GM21360 (cell line): ENCODE measurements around the gene MED9.

Source experiments
- ATAC-seq: cut with Tn5 transposase; IDR thresholded peaks from one replicate; pipeline ENCODE4 v1.9.1; 2021; ENCODE audit warnings: mild to moderate bottlenecking, moderate library complexity; ENCODE audit not compliant: unreplicated experiment

Gene MED9

DNA sequence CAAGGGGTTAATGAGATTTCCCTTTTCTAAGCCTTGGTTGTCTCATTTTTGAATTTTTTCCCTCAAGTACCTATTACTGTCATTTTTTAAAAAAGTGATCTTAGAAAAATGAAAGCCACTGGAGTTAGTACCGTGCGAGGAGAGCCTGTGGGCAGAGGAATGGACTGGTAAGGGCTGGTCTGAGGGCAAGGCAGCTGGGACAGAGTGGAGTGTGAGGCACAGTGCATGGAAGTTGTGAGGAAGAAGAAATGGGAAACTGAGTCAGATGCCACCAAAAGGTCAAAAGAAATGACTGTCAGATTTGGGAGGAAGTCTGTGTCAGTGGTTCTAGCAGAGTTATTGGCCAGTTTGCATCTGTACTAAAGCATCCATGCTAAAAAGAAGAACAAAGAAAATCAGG, 11.2 kb downstream of the MED9 start:
- ATAC-seq = no peak

DNA sequence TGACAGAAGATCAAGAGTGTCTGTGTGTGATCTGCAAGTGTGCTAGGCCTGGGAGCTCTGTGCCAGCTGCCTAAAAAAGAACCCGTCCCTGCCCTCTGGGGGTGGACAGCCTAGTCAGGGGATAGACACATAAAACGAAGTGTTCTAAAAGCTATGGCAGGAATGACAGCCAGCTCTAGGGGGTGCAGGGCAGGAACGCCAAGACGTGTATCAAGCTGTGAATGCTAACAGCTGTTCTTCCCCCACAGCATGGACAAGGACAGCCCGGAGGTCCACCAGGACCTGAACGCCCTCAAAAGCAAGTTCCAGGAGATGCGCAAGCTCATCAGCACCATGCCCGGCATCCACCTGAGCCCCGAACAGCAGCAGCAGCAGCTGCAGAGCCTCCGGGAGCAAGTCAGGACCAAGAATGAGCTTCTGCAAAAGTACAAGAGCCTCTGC, 14.3 kb downstream of the MED9 start:
- ATAC-seq = no peak

DNA sequence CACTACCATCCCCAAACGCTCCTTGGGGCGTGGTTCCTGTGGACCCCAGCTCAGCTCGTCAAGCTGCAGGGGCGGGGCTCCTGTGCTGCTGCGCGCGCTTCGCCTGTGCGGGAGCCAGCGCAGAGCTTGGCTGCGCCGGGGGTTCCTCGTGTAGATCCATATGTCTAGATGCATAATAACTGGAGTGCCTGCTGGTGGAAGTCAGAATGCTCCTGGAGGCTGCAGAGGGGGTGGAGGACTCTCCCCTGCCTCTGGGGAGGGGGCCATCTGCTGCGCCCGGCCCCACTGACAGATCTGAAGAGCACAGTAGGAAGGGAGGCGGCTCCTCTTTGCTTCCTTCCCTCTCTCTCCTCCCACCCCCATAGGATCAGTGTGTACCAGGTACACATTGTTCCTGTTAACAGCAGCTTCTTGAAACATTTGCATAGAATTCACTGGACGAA, 14.8 kb downstream of the MED9 start:
- ATAC-seq = no peak

DNA sequence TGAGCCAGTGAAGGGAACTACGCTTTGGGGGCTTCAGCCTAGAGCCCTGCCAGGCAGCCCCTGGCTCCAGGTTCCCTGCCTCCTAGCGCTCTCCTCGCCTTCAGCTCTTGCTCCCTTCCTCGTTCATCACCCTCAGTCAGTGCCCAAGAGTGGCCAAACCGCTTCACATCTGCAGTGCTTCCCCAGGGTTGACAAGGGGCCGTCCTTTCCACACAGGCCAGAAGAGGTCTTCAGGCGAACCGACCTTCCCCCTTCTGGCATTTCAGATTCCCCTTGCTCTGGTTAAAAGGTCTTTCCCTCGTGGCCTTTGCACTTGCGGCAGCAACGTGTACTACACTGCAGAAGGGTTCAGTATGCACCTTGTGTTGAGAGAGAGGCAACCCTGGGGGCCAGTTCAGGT, 15.3 kb downstream of the MED9 start:
- ATAC-seq = no peak

DNA sequence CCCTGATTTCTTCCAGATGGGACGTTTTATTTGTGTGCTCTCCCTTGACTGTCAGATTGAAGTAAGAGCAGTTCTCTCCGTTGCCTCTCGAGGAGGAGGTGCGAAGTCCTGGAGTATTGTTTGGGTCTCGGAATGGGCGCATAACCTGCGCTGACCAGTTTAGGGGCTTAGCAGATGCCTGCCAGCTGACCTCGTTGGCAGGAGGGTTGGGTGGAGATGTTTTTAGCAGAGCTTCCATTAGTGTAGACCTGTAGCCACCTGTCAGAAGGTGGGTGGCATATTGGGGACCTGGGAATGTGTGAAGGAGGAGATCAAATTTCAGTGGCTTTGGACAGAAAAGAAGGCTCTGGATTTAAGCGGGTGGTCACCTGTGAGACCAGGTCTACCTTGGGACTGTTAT, 15.8 kb downstream of the MED9 start:
- ATAC-seq = no peak

DNA sequence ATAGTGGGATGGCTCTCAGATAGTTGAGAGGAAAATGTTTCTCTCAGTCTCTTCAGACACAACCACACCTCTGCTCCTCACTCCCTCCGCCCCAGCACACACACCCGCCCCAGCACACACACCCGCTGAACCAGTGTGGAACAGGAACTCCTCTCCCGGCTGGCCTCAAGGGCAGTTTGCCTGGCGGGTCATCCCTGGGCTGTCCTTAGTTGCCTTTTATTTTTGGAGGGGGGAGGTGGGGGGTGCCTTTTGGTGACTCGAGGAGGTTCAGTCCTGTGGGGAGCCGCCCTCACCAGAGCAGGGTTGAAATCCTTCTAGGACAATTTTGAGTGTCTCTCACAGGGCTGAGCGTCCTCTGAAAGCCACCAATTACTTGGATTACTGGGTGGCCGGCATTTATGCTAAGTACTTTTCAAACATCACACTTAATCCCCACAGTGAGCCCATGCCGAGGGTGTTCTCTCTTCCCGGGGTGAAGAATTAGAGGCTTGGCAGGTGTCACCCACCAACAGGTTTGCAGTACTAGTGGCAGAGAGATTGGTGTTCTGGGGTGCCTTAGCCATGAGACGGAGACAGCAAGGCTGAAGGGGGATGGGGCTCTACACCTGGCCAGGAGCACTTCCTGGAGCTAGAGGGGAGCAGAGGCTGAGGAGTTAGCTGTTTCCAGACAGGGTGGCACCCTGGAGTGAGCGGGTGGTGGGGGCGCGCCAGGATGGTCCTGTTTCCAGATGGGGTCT, 16.6 kb downstream of the MED9 start:
- no peak for ATAC-seq

DNA sequence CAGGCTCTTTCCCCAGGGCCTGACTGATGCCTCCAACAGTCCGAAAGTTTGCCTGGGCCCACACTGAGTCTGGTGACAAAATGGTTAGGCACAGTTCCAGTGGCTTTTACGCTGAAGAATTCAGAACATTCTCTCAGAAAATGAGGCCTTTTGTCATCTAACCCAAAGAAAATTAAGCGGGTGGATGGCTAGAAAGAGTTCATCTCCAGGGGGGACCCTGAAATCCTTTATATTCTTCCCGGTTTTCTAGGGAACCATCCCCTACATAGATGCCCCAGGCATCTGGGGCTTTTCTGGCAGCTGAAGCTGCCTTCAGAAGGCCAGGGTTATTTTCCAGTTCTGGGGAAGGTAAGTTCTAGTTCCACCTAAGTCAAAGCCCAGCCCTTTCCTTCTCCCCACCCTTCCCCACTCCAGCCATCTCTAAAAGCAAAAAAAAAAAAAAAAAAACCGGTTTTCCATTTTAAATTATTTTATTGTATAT, 17.2 kb downstream of the MED9 start:
- ATAC-seq = no peak

DNA sequence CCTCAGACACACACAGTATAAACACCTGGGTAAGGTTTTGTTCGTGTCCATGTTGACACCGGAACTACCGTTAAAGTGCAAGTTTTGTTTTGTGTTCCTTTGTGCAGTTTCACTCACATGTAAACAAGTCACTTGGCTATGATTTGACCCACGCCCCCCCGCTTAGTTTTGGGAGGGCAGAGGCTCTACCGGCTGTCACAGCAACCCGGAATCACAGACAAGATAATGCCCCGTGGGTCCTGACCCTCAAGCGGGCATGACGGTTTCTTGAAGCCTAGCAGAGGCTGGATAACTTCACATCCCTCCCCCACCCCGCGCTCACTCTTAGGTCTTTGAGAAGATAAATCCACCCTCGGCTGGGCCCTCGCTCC, 17.7 kb downstream of the MED9 start:
- ATAC-seq = no peak

DNA sequence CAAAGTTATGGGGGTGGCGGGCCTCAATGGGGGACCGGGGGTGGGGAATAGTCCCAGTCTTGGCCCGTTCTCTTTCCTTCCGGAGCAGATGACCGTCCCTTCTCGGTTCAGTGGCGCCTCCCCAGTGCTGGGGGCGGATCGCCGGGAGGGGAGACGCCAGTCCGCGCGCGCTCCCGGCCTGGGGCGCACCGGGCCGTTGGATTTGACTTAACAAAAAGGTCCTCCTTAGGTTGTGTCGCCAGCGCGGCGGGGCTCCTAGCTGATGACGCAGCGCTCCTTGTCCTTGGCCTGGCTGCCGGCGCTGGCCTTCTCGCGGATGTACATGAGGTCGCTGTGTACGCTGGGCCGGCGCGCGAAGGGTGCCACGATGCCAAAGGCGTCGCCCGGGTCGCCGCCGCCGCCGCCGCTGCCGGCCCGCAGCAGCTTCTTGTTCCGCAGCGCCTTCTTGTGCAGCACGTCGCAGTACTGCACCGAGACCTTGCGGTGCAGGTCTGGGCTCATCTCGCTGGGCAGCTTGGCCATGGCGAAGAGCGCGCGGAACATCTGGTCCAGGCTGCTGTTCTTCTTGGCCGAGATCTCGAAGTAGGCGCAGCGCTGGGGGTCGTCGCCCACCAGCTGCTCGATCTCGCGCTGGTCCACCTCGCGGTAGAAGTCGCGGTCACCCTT, 18.2 kb downstream of the MED9 start:
- ATAC-seq = no peak

DNA sequence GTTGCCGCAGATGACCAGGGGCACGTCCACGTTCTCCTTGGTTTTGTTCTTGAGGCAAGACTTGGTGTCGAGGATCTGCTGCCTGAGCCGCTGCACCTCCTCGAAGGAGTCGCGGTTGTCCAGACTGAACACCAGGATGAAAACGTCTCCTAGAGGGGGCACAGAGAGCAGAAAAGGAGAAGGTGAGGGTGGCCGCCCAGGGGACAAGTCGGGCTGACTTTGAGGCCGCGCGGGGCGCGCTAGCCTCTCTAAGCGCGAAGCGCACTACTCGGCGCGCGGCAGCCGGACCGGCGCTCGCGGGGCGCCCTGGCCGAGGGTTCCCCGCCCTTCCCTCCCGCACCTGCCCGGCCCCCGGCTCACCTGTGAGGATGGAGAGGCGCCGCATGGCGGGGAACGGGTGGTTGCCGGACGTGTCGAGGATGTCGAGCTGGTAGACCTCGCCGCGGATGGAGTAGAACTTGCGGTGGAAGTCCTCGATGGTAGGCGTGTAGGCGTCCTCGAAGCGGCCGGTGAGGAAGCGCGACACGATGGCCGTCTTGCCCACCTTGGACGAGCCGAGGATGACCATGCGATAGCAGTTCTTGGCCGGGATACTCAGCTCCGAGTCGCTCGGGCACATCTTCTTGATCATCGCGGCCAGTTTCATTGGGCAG, 18.9 kb downstream of the MED9 start:
- ATAC-seq = no peak

DNA sequence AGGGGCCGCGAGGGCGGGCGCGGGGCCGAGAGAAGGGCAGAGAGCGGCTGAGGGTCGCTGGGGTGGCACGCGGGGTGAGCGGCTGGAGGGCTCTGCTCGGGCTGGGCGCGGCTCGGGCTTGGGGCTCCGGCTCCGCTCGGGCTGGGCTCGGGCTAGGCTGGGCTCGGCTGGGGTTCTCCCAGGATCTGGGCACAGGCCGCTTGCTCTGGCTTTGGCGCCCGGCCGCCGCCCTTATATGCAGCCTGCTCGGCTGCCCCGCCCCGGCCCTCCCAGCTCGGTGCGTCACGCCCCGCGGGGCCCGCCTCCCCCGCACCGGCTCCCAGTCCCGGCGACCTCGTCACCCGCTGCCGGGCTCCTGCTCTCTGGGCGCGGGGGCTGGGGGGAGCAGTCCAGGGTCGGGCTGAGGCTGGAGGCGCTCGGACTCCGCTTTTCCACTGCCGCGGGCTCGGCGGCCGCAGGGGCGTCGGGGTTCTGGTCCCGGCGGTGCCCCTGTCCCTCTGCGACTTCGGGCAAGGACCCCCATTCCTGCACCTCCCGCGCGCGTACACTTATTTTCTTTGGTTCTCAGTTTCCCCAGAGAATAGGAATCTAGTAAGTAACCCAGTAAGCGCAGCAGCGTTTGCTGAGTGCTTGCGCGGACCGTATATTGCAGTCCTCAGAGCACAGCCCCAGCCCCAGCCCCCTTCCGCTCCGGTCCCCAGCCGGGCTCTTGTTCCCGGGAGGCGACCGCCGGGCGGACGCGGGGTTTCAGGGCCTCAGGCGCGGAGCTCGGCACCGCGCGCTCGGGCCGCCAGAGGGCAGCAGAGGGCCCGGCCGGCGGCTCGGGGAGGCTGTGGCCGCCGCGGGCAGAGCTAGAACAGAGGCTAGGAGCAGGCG, 19.6 kb downstream of the MED9 start, which contains the start of gene RASD1:
RASD1 (minus strand) TSS at position 207 of the 876 bp plus-strand sequence. CDS start 214 bp downstream, outside the sequence.
- ATAC-seq = peak; percentile 58

DNA sequence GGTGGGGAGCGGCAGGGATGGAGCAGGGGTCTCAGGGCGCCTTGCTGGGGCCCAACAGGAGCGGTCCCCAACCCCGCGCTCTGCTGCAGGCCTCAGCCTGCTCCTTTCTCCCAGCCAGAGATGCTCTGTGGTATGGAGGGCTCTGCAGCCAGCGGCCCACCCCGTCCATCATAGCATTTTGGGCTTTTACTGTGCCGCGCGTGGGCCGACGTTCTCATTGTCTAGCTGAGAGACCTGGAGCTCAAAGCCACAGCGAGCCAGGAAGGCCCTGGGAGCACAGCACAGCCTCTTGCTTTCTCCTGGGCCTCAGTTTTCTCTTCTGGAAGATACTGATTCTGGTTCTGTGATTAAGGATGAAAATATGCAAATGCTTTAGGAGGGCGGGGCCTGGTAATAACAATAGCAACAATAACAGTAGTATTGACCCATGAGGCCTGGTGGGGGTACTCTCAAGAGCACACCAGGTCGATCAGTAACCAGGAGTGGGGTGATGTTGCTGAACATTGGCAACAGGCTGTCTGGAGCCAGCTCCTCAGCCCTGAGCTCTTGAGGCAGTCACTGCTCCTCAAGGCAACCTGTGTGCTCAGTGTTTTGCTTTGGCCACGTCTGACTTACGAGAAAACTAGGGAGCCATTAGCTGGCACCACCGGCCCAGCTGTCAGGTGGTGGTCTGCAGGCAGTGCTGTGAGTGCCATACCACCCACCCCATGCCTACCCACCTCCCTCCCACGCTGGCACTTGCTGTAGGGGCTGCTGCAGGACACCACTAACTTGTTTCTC, 20.5 kb downstream of the MED9 start:
- no peak for ATAC-seq

DNA sequence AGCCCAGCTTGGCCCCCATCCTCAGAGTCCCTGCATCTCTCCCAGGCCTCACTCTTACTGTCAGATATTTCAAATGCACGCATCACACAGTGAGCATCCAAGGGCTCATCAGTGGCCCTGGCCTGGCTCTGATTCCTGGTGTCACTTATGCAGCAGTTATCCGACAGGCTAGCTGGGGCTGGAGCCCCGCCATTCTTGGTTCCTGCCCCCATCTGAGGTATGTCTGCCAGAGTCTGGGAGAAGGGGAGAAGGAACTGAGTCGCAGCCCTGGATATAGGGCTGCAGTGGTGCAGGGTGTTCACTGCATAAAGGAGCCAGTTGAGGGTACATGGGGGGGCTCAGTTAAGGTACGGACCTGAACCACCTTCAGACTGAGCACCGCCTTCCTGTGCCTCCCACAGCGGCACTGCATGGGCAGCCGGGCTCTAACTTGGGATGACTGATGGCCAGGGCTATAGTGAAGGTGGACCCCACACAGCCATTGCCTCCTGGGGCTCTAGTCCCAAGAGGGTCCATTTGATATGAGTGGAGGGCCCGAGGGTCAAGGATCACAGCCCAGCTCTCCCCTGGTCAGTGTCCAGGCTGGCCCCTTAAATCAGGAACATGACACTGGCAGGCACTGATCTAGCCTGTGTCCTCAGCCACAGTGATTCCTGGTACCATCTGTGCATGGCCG, 21.2 kb downstream of the MED9 start:
- ATAC-seq = no peak

DNA sequence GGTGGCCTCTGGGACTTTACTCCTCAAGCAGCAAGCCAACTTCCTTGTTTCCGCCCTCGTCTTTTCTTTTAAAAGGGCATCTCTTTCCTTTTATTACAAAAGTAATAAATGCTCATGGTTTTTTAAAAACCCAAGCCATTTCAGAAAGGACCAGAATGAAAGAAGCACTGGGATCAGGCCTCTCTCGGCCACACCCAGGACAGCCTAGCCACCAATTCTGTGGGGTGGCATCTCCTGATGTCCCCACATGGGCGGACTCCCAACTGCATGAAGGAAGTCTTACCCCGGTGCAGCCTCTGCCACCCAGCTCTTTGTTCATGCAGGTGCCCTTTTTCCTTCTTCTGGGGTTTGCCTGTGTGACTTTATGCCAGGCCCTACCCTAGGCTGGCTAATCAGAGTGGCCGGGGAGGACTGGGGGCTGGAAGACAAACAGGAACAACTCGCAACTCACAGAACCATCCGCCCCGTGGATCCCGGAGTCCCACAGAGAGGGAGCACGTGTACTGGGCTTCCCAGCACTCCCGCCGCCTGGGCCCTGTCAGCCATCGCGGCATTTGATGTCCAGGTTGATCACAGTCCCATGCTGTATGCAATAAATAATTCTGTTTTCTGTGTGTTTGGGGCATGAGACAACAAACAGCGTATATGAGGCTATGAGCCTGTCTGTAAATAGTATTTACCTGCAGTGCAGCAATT, 22.0 kb downstream of the MED9 start:
- no peak for ATAC-seq

DNA sequence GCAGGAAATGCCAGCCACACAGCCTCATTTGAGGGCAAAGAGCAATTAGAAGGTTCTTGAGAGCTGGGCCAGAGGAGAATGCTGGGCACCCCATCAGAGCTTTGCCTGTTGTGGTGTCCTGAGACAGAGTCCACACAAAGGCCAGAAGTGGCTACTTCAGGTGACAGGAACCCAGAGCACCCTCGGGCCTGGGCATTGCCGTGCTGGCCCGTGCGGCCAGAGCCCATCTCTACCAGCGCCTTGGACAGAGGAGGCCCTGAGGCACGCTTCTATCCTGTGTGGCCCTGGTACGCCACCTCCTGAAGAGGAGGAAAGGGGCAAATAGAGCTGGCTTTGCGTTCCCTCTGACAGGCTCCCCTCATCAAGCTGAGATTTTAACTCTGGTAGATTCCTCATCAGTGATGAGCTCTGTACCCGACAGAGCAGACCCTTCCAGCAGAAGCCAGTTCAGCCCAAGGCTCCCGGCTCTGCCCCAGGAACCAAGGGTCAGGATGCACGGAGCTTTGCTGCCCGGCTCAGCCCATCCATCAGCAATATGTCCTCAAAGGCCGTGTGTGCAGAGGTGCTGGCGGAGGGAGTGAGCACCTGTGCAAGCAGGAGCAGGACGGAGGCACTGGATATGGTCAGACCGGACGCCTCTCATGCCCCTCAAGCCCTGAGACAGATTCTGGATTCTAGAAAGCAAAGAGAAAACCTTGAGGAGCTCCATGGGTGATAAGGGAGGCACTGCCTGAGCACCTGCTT, 22.8 kb downstream of the MED9 start:
- no peak for ATAC-seq

DNA sequence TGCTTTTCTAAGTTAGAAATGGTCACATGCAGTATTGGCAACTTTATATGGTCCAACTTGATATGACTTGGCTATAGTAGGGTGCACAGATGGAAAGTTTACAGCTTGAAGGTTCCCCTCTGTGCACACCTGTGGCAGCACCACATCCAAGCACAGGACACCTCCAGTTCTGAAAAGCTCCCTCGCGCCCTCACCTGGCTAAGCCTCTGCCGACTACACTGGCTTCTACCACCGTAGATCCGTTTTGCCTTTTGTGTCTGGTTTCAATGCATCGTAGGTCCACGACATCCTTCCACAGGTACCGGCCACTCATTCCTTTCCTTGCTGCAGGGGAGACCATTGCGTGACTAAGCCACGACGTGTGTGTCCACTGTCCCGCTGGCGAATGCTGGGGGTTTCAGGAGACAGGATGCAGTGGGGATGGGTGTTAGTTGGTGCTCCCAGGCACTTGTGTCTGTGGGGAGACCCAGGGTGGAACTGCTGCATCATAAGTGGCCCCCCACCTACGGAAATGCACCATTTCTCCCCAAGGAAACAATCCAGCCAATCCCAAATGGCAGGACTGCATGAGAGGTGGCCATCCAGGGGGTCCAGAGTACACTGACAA, 24.3 kb downstream of the MED9 start:
- no peak for ATAC-seq

DNA sequence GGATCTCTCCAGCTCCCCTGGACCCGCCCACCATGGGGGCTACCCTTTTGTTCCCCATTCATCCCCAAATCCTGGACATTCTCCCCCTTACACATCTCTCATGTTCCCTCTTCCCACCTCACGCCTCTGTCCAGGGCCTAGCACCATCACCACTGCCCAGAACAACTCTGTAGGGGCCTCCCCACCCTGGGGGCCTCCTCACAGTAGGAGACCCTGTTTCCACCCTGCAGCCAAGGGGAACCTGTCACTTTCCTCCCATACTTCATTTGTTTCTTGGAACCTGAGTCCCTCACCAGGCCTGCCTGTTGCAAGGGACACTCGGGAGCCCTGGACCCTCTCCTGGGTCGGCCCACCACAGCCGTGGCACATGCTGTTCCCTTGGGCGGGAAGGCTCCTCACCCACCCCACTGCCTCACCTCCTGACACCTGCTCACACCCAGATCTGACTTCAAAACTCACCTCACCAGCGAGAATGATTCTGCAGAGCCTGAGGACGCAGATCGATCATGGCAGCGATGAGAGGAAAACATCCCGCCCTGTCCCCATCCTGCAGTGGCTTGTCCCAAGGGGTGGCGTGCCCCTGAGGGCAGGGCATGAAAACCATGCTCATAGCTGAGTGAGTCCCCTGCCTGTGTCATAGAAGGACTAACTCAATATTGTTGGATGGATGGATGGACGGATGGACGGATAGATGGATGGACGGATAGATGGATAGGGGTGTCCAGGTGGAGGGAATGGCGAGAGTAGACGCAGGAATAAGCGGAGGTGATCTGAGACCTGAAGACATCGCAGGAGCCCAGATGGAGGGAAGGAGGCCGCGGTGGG, 26.2 kb downstream of the MED9 start:
- ATAC-seq = no peak
